HG02759 (cell line): Measurements from ENCODE around the gene LAMC2.
"Not testable (repeated sequence)": the region's sequence is repeated elsewhere in the genome, so short reads cannot be mapped to it uniquely, and the experiment has no call there.

ENCODE experiments used
- ATAC-seq: cut with Tn5 transposase; IDR thresholded peaks from one replicate; pipeline ENCODE4 v1.9.1; 2021; ENCODE audit warnings: mild to moderate bottlenecking, moderate library complexity; ENCODE audit not compliant: unreplicated experiment

LAMC2 gene

DNA sequence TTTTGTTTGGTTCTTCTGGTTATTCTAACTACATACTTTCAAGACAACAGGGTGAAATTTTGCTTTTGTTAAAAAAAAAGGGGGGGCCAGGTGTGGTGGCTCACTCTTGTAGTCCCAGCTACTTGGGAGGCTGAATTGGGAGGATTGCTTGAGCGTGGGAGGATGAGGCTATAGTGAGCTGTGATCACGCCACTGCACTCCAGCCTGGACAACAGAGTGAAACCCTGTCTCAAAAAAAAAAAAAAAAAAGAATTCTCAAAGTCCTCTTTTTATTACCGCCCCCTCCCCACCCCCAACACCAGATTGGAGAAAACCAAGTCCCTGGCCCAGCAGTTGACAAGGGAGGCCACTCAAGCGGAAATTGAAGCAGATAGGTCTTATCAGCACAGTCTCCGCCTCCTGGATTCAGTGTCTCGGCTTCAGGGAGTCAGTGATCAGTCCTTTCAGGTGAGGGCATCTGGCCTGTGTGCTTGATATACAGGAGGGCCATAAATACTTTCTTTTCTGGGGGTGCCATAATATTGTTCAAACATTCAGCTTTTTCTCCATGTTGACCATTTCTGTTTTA, 50.2 kb downstream of the LAMC2 start:
- no peak for ATAC-seq

DNA sequence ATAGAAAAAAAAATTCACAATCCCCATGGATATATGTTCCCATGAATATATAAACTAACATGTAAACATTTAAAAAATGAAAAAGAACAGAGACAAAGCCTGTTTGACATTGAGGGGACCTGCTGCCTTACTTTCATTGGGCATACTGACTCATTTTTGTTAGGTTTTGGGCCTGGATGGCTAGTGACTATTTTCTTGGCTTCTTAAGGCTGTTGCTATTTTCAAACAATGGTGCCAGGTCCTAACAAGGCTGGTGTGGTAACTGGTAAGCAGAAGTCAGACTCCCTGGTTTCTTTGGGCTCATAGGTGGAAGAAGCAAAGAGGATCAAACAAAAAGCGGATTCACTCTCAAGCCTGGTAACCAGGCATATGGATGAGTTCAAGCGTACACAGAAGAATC, 51.0 kb downstream of the LAMC2 start:
- ATAC-seq = no peak

DNA sequence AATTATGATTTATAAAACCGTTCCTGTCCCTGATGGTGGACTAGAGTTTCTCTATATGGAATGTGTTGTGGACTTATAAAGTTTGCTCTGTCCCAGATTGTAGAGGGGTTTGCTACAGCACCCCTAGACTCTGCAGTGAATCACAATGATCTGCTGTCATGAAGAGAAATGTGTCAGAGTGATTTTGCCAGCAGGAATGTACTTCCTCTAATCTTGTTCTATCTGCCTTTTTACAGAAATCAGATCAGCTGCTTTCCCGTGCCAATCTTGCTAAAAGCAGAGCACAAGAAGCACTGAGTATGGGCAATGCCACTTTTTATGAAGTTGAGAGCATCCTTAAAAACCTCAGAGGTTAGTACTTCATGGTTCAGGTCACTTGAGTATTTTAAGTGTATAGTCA, 52.0 kb downstream of the LAMC2 start:
- ATAC-seq = no peak

DNA sequence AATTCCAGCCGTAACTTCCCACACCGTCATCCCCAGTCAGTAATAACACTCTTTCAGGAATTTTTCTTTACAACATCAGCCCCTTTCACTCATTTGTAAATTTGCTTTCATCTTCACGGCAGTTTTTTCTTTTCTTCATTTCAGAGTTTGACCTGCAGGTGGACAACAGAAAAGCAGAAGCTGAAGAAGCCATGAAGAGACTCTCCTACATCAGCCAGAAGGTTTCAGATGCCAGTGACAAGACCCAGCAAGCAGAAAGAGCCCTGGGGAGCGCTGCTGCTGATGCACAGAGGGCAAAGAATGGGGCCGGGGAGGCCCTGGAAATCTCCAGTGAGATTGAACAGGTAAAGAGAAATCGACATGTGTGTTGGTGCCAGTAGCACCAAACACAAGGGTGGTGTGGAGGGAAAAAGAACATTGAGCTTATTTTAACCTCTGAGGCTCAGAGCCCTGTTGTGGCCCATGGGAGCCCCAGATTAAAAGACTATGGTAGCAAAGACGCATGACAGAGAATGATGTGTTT, 53.2 kb downstream of the LAMC2 start:
- ATAC-seq = no peak

DNA sequence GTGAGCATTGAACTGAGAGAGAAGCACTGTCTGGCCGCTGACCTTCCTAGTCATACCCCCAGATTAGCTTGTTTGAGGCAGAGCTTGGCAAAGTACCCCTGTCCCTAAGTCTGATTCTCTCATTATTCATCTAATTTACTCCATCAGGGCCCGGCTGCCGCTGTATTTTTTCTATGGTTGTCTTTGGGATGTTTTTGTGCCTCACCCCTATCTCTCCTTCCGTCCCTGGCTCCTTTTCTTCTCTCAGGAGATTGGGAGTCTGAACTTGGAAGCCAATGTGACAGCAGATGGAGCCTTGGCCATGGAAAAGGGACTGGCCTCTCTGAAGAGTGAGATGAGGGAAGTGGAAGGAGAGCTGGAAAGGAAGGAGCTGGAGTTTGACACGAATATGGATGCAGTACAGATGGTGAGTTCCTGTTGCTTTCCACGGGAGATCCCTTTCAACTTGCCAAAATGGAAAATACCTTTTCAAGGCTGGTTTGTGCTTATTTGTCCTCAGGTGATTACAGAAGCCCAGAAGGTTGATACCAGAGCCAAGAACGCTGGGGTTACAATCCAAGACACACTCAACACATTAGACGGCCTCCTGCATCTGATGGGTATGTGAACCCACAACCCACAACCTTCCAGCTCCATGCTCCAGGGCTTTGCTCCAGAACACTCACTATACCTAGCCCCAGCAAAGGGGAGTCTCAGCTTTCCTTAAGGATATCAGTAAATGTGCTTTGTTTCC, 53.9 kb downstream of the LAMC2 start:
- ATAC-seq = no peak

DNA sequence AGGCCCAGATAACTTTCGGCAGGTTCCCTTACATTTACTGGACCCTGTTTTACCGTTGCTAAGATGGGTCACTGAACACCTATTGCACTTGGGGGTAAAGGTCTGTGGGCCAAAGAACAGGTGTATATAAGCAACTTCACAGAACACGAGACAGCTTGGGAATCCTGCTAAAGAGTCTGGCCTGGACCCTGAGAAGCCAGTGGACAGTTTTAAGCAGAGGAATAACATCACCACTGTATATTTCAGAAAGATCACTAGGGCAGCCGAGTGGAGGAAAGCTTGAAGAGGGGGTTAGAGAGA, 54.4 kb downstream of the LAMC2 start:
- ATAC-seq = no peak

DNA sequence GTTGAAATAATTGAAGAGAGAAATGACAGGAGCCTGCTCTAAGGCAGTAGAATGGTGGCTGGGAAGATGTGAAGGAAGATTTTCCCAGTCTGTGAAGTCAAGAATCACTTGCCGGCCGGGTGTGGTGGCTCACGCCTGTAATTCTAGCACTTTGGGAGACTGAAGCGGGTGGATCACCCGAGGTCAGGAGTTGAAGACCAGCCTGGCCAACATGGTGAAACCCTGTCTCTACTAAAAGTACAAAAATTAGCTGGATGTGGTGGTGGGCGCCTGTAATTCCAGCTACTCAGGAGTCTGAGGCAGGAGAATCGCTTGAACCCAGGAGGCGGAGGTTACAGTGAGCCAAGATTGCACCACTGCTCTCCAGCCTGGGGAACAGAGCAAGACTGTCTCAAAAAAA, 54.8 kb downstream of the LAMC2 start:
- ATAC-seq = not testable (repeated sequence)

DNA sequence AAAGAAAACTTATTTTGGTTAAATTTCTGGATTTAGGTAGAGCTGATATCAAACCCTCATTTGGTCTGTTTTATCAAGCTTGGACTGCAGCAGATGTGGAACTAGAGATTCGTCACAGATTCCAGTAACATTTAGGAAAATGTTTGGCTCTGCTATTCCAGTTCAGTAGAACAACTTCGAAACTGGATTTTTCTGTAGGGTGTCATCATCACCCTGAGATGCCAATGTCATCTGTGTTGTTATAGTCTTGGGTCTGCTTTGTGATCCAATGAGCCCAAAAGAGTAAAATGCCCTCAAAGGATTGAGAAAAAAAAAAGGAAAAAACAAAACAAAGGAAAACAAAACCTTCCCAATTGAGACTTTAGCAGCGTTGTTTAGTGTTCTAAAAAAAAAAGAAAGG, 55.4 kb downstream of the LAMC2 start:
- ATAC-seq = no peak

DNA sequence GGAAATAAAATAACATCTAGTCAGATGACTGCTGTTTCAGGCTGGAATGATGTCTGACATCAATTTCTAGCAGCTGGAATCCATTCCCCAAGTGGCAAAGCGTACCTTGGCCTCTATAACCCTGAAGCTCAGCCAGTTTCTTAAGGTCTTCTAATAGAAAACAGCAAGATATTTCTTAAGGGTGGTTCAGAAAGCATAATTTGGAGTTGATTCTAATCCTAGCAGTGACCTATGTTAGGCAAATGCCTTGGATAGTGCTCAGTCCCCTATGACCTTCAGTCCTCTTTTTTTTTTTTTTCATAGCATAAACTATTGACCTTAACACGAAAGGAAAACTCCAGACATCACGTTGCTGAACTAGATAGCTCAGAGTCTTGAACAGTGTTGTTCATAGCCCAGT, 56.5 kb downstream of the LAMC2 start:
- ATAC-seq = no peak

DNA sequence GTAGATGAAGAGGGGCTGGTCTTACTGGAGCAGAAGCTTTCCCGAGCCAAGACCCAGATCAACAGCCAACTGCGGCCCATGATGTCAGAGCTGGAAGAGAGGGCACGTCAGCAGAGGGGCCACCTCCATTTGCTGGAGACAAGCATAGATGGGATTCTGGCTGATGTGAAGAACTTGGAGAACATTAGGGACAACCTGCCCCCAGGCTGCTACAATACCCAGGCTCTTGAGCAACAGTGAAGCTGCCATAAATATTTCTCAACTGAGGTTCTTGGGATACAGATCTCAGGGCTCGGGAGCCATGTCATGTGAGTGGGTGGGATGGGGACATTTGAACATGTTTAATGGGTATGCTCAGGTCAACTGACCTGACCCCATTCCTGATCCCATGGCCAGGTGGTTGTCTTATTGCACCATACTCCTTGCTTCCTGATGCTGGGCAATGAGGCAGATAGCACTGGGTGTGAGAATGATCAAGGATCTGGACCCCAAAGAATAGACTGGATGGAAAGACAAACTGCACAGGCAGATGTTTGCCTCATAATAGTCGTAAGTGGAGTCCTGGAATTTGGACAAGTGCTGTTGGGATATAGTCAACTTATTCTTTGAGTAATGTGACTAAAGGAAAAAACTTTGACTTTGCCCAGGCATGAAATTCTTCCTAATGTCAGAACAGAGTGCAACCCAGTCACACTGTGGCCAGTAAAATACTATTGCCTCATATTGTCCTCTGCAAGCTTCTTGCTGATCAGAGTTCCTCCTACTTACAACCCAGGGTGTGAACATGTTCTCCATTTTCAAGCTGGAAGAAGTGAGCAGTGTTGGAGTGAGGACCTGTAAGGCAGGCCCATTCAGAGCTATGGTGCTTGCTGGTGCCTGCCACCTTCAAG, 57.3 kb downstream of the LAMC2 start:
- ATAC-seq = no peak

DNA sequence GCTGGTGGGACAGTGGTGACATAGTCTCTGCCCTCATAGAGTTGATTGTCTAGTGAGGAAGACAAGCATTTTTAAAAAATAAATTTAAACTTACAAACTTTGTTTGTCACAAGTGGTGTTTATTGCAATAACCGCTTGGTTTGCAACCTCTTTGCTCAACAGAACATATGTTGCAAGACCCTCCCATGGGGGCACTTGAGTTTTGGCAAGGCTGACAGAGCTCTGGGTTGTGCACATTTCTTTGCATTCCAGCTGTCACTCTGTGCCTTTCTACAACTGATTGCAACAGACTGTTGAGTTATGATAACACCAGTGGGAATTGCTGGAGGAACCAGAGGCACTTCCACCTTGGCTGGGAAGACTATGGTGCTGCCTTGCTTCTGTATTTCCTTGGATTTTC, 58.4 kb downstream of the LAMC2 start:
- no peak for ATAC-seq

DNA sequence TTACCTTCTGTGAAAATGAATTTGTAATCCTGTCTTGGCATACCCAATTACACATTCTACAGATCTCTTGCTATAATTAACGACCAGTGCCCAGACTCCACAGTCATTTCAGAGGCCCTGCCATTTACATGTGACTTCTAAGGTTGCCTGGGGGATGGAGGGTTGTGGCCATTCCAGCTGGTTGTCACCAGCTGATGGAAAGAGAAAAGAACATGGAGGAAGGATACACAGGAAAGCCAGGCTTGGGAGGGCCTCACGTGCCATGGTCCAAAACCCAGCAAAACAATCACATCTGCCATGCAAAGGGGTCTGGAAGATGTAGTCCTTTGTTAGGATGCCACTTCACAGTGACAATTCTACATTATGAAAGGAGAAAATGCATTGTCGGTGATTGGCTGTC, 59.3 kb downstream of the LAMC2 start:
- ATAC-seq = no peak

DNA sequence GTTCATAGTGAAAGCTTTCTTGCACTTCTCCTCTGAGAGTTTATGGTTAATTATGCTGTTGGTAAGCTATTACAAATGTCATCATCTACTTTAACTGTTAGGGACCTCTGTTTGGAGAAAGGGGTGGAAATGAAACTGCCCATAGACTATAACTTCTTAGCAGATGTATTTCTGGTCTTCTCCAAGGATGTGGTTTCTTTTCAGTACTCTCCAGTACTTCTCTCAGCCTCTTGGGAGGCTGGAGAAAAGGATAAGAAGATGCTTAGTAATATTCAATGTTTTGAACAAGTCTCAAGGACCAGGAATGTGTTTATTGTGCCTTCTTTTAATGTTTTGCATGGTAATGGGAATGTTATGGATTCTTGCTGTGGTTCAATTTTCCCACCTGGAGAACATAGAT, 60.4 kb downstream of the LAMC2 start:
- no peak for ATAC-seq

DNA sequence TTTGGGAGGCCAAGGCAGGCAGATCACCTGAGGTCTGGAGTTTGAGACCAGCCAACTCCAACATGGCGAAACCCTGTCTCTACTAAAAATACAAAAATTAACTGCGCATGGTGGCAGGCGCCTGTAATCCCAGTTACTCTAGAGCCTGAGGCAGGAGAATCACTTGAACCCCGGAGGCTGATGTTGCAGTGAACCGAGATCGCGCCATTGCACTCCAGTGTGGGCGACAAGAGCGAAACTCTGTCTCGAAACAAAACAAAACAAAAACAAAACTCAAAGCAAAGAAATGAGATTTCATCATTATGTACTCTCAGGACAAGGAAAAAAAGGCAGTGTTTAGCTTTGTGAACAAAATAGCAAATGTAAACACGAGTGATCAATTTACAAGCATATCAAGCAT, 61.0 kb downstream of the LAMC2 start:
- ATAC-seq = no peak

DNA sequence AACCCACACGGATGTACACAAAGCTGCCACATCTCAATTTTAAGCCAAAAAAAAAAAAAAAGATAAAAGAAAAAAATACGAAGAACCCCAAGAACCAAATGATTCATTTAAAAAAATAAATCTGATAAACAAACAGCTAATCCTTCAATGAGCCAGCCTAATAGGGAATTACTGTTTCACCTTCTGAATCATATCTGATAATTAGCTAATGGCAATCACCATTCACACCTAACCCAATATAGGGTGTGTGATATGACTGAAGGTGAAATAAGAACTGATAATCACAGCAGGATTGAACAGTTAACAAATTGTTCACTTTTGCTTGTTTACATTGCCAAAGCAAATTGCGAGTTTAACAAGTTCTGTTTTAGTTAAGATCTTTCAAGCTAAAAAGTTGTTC, 61.4 kb downstream of the LAMC2 start:
- no peak for ATAC-seq

DNA sequence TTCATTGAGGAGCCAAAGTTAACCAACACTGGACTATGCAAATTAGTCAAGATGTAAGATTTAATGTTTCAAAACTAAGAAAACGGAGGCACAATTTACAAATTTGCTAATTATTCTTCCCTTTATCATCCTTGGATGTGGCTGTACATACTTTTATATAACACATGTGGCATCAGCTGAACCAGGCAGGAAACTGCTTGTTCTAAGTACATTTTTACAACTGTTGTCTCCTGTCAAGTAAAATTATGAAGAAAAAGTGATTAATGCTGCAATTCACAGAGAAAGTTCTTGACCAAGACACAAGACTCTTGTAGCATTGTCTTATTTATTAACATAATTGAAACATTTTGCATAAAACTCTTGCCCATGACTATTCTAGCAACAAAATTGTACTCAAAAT, 61.9 kb downstream of the LAMC2 start:
- ATAC-seq = no peak

DNA sequence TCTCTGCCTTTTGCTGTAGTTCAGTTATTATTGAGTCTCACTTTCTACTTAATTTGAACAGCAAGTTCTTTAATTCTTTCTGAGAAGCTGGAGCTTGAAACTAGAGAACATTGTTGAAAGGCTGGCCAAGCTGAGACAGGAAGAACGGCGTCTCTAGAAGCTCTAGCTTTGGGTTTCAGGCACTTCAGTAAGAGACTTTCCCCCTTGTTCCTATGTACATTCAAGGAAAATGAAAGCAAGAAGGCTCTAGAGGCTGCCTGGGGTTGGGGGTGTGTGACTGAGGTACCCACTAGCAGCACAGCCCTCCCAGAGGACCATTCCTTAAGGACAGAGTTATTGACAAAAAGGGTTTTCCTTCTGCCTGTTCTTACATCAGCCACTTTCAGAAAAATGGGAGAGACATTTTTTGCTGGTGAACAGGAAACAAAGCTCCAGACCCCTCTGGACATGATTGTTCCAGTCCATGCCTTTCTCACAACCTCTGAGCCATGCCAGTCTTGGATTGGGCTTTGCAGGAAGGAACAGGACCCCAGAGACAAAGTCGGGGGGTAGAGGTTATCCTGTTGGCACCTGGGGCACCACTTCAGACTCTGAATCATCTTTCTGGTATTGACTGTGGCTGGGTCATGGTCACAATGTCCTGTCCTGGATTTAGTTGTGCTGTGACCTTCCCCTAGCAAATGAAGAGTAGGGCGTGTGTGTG, 63.1 kb downstream of the LAMC2 start:
- no peak for ATAC-seq

DNA sequence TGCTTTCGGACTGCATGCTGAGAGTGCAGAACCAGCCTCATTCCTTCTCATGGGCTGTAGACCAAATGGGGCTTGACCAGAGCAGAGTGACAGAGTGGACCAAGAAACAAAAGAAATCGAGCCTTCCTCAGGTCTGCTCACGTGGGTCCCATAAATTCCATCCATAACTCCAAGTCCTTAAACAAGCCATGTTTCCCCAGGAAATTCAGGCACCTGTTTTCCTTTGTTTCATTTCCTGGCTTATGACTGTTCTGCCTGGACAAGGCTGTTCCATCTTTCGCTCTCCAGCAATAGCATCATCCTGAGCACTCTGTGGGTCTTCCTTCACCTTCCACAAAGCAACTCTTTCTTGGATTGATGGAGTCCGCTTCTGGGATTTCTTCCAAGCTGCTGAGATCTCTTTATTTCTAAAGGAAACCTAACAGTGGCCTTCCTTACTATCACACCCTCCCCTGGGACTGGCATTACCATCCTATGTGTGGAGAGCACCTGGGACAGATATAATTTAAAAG, 63.9 kb downstream of the LAMC2 start:
- ATAC-seq = no peak

DNA sequence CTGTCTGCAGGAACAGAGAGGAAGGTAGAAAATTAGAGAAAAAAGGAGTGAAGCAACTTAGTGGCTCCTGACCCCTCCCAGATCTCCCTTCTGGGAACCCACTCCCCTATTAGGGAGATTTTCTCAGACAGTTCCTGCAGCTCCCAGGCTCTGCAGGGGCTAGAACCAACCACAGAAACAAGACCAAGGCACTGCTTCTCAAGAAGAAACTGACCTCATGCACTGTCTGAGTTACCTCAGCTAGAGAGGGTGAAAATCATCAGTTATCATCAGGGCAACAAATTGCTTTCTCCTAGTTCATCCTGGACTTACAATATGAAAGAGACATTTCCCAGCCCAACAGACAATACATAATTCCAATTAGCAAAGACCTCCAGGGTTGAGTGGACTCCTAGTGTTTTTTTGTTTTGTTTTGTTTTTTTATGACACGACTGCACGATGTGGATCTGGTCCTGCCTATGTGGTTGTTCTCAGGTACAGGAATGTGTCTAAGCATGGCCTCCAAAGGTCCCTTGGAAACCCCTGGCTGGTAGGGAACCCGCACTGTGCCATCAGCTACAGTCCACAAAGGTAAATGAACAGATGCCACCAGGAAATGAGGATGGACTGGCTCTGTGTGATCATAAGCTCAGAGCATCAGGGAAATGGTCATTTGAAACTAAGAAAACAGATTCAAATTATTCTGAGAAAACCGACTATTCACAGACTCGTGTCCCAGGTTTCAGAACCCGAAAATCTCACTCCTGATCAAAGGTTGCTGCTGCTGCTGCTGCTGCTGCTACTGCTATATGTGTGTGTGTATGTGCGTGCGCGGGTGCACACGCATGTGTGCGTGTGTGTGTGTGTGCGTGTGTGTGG, 65.3 kb downstream of the LAMC2 start:
- no peak for ATAC-seq

DNA sequence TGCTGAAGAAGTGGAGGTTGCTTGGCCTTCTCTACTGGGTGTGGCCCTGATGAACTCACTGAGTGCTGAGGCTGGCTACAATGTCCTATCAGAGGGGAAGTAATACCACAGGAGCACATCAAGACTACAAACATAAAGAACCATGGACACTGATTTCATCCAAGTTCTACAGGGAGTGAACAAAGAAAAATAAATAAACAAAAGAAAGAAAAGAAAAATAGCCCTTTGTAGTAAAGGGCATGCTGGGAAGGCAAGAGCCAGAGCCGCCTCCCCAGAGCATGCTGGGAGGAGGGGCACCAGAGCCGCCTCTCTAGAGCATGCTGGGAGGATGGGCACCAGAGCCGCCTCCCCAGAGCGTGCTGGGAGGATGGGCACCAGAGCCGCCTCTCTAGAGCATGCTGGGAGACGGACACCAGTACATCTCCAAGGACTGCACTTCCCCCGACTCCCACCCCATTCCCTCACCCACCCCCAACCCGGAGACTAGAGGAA, 65.9 kb downstream of the LAMC2 start:
- no peak for ATAC-seq
